ENCODE results near the gene CPEB3.
A peak's percentile ranks its signal among the peaks of the same experiment; 100 is the strongest.
"Not testable (repeated sequence)": the region's sequence is repeated elsewhere in the genome, so short reads cannot be mapped to it uniquely, and the experiment has no call there.

CPEB3 gene

GRCh38 chr10:92290837-92291615, at the start of gene CPEB3, which contains the start of gene MARCHF5:
Gene CPEB3, minus strand, starts transcription at chr10:92291078. Its CDS starts 50,728 bp downstream, at chr10:92240350.
Gene MARCHF5, plus strand, starts transcription at chr10:92291167. Its CDS starts 328 bp downstream, at chr10:92291495.
- peak; percentile 93 for DNase-seq

- not testable (repeated sequence) for DNase-seq
These were observed 39.0 kb upstream of the CPEB3 start for GRCh38 chr10:92329927-92330326.

DNA sequence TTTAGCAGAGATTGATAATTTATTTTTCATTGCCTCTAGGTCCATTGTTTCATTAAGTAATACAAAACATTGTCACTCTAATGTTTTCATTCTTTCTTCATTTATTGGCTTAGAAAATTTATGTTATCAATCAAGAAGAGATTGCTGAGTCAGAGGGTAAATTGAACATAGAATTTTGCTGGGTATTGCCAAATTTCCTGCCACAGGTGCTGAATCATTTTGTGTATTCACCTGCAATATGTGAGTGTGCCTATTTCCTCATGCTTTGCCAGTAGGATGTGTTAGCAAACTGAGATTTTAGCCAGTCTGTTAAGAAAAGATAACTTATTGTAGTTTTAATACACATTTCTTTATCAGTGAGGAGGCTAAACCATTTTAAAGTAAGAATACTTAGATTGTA, 38.1 kb upstream of the CPEB3 start:
- DNase-seq, result no peak

- no peak for DNase-seq
These were observed 36.9 kb upstream of the CPEB3 start for GRCh38 chr10:92327445-92328433.

DNA sequence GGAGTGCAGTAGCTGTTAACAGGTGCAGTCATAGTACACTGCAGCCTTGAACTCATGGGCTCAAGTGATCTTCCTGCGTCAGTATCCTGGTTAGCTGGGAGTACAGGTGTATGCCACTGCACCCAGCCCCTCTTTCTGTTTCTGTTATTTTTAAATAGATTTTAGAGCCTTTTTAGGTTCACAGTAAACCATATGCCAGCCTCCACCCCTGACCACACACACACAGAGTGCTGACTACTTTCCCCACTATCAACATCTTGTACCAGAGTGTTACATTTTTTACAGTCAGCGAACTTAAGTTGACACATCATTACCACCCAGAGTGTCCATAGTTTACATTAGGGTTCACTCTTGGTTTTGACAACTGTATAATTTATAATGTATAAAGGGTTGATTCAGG, 32.2 kb upstream of the CPEB3 start:
- DNase-seq, result no peak

GRCh38 chr10:92316610-92317009, 25.7 kb upstream of the CPEB3 start:
- no peak for DNase-seq

- DNase-seq, result no peak
These were observed 22.9 kb upstream of the CPEB3 start for GRCh38 chr10:92313750-92314149.

- no peak for DNase-seq
These were observed 18.4 kb upstream of the CPEB3 start for GRCh38 chr10:92309272-92309671.

DNA sequence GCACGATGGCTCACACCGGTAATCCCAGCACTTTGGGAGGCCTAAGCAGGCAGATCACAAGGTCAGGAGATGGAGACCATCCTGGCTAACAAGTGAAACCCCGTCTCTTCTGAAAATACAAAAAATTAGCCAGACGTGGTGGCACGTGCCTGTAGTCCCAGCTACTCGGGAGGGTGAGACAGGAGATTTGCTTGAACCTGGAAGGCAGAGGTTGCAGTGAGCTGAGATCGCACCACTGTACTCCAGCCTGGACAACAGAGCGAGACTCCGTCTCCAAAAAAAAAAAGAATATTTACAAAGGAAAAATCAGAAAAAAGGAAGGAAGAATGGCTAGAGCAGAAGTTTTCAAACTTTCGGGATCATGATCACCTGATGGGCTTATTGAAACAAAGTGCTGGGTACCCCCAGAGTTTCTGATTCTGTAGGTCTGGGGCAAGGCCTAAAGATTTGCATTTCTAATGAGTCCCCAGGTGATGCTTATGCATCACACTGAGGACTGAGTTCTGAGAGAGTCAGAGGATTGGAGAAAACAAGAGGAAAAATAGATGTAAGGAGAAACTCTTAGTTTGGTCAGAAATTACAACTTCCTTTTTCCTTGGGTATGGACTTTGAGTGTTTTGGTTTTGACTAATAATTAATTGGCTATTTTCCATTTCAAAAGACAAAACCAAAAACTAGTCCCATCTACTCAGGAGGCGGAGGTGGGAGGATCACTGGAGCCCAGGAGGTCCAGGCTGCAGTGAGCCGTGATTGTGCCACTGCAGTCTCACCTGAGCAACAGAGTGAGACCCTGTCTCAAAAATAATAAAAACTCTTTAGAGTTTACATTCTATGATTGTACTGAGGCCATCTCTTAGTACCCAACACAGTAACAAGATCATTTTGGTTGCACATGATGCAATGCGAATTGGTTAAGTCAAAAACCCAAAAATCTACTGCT, 14.5 kb upstream of the CPEB3 start:
- no peak for DNase-seq

DNA sequence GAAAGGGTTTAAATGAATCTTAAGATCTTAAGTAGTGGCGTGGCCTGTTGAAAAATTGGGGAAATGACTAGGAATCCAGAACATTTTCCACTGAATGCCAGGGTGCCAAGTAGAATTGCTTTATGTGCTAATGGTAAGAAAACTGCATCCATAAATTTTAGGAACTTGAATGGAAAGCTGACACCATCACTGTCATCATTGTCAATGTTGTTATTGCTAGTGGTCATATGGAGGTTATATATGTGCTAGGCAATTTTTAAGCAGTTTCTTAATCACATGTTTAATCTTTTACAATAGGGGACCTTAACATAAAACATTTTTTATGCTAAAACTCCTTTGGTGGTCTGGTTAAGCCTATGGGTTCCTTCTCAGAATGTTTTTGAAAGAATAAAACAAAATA, 13.2 kb upstream of the CPEB3 start:
- DNase-seq, result no peak

GRCh38 chr10:92303096-92303495, 12.2 kb upstream of the CPEB3 start:
- DNase-seq, result no peak

- no peak for DNase-seq
These were observed 7.6 kb upstream of the CPEB3 start for GRCh38 chr10:92298487-92298886.

DNA sequence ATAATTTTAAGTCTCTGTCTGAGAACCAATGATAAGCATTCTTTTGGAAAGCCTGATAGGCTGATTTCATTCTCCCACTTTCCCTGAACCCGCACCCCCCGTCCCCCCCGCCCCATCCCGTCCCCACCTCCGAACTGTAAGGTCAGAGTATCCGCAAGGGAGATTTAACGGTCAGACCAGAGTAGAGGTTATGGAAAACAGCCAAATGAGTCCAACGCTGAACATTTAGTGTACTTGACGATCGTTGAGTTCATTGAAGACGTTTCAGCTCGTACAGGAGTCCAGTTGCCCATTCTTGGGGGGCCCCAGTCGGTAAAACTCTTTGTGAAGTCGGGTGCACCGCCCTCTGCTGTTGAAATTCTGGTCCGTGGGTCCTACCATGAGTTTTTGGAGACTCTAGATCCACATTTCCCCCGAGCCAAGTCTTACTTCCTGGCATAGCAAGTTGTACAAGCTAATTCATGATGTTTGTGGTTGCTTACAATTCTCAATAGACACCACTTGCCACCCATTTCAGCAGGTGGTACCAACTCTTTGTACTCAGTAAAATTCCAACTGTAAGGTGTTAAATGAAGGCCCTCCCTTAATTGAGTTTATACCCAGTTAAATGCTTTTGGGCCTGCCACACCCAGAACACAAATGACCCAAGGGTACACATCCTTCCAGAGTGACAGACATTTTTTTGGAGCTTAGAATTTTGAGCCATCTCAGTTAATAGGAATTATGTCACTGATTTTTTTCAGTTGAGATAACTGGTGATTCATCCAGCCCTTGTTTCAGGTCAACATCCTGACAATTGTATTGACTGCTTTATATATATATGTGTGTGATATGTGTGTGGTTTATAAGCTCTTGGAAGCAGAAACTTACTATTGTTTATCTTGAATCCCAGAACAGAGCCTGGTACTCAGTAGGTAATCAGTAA, 1.3 kb upstream of the CPEB3 start:
- peak; percentile 73 for DNase-seq

DNA sequence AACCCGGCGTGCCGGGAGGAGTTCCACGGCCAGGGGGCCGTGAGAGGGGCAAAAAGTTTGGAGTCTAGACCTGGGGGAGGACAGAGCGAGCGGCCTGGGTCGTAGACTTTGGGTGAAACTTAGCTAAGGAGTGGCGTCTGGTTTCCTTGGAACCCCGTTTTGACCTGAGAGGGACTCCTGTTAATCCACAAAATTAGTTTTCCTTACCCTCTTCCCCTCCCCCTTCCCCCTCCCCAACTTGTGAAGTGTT, 663 bp upstream of the CPEB3 start:
- DNase-seq, result peak; percentile 33

DNA sequence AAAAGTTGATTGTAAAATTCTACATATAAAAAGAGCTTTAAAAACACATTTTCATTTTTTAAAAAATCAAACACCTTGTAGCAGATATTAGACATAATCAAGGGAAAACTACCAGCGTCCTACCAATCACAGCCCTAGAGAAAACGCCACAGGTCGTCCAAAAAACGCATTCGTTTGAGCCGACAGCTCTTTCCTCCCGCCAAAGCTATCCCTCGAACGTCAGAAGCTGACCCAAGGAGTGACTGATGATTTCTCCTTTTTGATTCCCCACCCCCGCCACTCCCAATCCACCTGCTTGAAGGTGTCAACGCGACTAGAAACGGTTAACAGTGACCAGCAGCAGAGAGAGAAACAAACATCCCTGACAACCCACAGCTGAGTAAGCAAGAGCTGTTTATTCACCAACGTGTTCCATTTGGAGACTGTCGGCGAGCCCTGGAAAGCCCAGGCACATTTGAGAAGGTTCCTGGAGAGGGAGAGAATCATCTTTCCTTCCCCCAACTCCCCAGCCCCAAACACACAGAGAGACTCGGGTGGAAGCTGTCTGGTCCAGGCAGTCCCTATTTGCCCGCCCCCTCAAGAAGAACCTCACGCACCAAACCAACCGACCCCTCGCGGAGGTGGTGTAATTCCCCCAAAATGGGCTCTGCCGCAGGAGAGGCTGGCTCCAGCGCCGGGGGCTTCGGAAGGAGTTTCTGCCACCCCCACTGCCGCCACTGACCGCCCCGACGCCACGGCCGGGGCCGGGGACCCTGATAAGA, 622 bp downstream of the CPEB3 start:
- DNase-seq, result peak; percentile 41

DNA sequence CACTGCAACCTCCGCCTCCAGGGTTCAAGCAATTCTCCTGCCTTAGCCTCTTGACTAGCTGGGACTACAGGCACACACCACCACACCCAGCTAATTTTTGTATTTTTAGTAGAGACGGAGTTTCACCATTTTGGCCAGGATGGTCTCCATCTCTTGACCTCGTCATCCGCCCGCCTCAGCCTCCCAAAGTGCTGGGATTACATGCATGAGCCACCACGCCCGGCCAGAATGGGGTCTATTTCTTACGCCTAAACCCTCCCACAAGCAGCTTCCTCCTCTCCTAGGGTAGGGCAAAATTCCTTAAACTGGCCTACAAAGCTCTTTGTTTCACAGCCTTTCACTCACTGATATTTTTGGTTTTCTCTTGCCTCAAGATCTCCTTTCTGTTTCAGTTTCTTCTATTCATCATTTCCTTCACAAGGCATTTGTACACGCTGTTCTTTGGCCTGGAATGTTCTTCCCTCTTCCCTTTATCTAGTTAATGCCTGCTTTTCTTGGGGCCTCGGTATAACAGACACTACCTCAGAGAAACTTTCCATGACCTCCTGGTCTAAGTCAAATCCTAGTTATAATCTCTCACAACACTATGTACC, 6.7 kb downstream of the CPEB3 start:
- DNase-seq, result no peak

DNA sequence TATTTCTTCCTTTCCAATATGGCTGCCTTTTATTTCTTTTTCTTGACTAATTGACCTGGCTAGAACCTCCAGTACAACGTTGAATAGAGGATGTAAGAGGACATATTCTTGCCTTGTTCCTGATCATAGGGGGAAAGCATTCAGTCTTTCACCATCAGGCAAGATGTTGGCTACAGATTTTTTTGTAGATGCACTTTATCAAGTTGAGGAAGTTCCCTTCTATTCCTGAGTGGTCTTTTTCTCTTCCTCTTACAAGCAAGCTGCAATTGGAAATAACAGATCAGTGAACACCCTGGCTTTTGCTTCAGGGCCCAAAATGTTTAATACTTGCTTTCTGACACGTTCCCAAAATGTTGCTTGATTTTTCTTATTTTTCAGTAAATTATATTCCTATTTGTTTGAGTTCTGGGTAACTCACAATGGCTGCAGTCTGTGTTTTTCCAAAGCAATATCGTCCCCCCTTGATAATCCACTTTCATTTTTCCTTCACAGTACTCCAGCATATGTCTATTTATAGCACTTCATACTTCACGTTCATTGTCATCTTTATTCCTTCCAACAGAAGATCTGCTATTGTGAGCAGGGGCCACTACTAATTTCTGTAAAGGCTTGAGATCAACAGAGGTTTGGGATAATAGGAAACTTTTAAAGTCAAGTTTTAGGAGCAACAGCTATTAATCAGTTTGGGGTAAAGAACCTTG, 11.7 kb downstream of the CPEB3 start:
- DNase-seq, result no peak

GRCh38 chr10:92274071-92274470, 16.8 kb downstream of the CPEB3 start:
- DNase-seq, result no peak

GRCh38 chr10:92268748-92269147, 22.1 kb downstream of the CPEB3 start:
- DNase-seq, result no peak

- DNase-seq, result no peak
These were observed 23.5 kb downstream of the CPEB3 start for GRCh38 chr10:92267343-92267742.

Measured in hematopoietic multipotent progenitor cell treated with erythropoietin and hydrocortisone succinate and interleukin-3 and kit ligand, for 8 days (in vitro differentiated cells).